NOMO-1 treated with dmso at 0.1 percent for 144 hours (cell line): ENCODE results near the gene ZMIZ2.
"Not testable (repeated sequence)": the region's sequence is repeated elsewhere in the genome, so short reads cannot be mapped to it uniquely, and the experiment has no call there.

Experiments used
- DNase-seq: peaks from one replicate; lab custom pipeline; 2025; ENCODE audit not compliant: unreplicated experiment; lab: John Stamatoyannopoulos, UW

ZMIZ2 gene

GRCh38 chr7:44769776-44770294 lies 21.2 kb downstream of the ZMIZ2 start:
- DNase-seq = no peak

DNA sequence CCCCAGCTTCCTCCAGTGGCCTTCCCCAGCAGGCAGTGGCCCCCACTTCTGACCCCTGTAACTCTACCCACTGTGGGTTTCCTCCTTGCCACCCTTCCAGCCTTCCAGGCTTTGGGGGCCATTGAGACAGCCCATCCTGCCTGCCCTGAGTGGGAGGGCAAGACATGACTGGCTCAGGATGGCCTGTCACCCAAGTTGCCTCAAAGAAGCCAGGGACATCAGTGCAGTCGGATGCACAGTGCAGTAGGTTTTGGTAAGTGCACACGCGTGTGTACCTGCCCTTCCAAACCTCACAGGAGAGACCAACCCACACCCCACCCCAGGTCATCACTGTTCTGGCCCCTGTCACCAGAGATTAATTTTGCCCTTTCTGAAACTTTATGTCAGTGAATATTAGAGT lies 22.7 kb downstream of the ZMIZ2 start:
- DNase-seq = no peak

GRCh38 chr7:44772440-44772839 lies 23.8 kb downstream of the ZMIZ2 start:
- no peak for DNase-seq

GRCh38 chr7:44772867-44773266 lies 24.2 kb downstream of the ZMIZ2 start:
- DNase-seq = no peak

- DNase-seq = not testable (repeated sequence)
Measured at GRCh38 chr7:44774486-44774885, 25.8 kb downstream of the ZMIZ2 start.

GRCh38 chr7:44775383-44776107 lies 26.9 kb downstream of the ZMIZ2 start:
- no peak for DNase-seq

- no peak for DNase-seq
Measured at GRCh38 chr7:44776211-44776610, 27.6 kb downstream of the ZMIZ2 start.

GRCh38 chr7:44782460-44782859 lies 33.8 kb downstream of the ZMIZ2 start:
- DNase-seq = no peak

GRCh38 chr7:44783407-44783806 lies 34.8 kb downstream of the ZMIZ2 start:
- DNase-seq = no peak

GRCh38 chr7:44784364-44784763 lies 35.7 kb downstream of the ZMIZ2 start:
- no peak for DNase-seq

GRCh38 chr7:44785218-44785617 lies 36.6 kb downstream of the ZMIZ2 start:
- DNase-seq = not testable (repeated sequence)

DNA sequence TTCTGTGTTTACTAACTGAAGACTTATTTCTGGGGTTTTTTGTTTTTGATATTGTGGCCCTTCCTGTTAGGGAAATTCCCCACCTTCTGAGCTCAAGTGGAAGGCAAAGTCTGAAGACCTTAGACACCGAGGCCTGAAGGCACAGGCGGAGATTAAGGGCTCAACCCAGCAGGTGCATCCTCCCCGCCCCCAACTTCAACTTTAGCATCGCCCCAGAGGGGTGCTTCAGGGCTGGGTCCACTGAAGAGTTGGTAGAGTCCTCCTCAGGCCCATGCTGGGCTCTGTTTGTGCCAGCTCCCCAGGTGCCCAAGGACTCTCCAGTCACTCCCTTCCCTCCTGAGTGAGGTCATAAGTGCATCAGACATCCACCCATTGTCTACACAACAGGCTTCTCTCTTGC lies 38.4 kb downstream of the ZMIZ2 start:
- DNase-seq = no peak

DNA sequence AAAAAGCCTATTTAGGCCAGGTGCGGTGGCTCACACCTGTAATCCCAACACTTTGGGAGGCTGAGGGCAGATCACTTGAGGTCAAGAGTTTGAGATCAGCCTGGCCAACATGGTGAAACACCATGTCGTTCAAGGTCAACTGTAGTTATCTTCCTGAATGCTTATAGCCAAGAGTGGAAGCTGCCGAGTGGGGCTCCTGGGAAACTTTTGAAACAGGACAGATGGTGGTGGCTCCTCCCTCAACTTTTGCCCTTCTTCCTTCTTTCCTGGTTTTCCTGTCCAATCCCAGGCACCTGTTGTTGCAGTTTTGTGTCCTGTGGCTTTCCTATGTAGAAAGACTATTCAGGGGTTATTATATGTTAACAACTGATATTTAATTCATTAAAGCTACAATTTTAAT lies 39.1 kb downstream of the ZMIZ2 start:
- DNase-seq = no peak

- no peak for DNase-seq
Measured at GRCh38 chr7:44789990-44790389, 41.3 kb downstream of the ZMIZ2 start.

DNA sequence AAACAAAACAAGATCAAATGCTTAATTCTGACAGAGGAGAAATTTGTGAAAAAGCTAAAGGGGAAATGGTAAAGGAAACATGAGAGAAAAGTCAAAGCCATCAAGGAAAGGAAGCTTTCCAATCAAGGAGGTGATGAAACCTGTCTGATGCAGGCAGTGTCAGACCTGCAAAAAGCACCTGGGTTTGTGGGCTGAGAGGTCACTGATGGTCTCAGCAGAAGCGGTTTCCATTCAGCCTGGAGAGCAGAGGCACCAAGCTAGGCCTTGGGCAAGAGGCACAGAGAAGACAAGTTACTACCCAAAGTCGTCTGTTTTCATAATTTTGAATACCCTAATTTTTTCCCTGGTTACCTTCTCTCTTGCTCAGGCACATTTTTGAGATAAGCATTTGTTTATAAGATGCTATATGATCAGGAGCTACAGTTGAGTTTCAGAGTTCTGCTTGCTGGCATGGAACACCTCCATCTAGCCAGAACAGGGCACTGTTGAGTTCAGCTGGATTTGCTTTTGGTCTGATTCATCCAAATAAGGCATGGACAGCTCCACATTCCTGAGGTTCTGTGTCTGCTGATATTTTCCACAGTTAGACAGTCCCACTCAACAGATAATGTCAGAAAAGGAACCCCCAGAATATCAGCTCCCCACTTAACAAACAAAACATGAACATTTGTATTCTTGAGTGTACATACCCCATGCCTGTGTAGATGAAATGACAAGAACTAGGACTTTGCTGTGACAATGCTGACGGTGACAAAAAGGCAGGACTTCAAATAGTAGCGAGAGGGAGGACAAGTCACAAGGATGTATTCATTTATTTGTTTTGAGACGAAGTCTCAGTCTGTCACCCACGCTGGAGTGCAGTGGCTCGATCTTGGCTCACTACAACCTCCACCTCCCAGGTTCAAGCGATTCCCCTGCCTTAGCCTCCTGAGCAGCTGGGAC lies 42.9 kb downstream of the ZMIZ2 start:
- DNase-seq = no peak

DNA sequence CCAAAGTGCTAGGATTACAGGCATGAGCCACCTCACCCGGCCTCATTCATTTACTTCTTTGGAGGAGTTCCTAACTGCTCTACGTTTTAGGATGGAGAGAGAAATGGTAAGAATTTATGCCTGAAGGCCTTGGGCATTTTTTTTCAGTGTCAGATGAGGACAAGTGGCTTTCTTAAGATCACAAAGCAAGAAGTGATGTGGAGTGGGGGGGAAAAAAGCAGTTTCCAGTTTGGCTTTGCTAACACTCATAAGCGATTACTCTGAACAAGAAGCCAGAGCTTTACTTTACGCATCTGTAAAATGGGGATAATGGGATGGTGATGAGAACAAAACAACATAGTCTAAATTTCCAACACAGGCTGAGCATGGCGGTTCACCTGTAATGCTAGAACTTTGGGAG lies 45.3 kb downstream of the ZMIZ2 start:
- no peak for DNase-seq

DNA sequence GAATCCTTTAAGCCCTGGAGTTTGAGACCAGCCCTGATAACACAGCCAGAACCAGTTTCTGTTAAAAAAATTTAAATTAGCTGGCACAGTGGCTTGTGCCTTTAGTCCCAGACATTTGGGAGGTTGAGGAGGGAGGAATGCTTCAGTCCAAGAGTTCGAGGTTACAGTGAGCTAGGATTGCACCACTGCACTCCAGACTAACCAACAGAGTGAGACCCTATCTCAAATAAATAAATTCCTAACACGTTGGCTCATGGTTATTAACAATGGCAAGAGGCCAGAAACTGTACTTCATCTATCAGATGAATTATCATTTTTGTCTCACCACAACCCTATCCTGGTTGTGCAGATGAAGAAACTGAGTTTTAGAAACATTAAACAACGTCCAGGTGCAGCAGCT lies 45.7 kb downstream of the ZMIZ2 start:
- DNase-seq = no peak

- DNase-seq = no peak
Measured at GRCh38 chr7:44796034-44796503, 47.4 kb downstream of the ZMIZ2 start.

- DNase-seq = peak; percentile 98
Measured at GRCh38 chr7:44796504-44797328, 48.1 kb downstream of the ZMIZ2 start, which contains the start of gene PPIA. PPIA (plus strand) TSS chr7:44796681; CDS start chr7:44796725, 44 bp downstream.

DNA sequence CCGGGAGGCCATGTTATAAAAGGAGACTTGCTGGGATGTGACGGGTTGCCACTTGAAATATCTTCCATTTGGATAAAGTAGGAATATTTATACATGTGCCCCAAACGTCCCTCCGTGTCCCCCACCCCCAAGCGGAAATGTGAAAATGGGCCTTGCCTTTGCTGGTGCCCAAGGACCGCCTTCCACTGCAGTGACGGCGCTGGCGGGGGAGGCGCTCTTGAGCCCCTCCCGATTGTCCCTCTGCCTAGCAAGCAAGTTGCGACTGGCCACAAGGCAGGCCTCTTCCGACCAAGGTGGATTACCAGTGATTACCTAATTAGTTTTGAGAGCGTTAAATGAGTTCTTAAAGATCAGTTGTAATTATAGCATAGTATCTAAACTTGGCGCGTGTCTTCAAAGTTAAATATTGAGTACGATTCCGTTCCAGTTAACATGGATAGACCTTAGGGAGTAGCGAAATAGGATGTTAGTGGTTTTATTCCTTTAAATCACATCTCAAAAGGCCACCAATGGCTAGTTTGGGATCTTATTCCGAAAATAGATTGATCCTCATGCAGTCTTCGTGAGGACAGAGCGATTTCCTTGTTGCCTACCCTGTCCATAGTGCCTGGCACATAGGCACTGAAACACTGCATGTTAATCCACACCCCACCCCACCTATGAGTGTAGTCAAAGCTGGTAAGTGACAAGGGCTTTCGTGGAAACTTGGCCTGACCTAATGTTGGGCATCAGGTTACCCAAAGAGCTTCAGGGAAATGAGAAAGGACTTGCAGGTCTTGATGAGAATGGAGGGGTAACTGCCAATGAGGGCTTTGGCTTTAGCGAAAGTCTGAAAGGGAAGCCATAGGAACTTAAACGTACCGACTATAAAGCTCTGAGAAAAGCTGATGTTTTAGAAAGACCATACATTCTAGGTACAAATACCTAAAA lies 48.9 kb downstream of the ZMIZ2 start:
- DNase-seq = peak; percentile 89
